ENCODE data around the gene NOL4L. TPM values are rescaled to one million over a fixed set of nuclear protein-coding genes. Genes with fewer than 3 reads are reported as not detected.

NOL4L gene
- total RNA-seq, 1 experiment from 2014 or later = 31.7 TPM

DNA sequence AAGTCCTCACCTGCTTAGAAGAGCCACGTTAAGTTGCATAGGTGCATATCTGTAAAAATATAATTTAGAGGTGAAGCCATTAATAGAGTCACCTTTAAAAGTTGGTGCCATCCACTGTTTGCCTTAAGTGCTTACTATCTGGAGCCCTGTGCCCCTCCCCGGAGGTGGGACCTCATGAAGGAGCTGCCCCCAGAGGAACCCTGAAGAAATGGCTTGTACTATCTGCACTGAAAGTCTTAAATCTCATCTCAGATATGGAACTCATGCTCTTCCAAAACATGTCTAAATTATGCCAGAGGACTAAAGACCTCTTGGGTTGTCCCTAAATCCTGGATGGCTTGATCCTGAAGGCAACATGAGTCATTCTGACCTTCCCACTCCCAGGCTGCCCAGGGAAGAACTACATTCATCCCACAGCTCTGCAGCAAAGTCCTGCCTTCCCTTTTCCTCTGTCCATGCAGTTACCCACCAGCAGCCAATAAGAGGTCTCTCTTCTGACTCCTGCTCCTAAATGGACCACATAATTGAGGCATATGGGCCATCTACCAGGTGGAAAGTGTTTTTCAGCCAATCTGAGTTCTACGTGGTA lies 141.7 kb downstream of the NOL4L start:
- Histone ChIP-seq H3K27ac (ENCODE audit: insufficient read length, low read depth, low read length) (no peak overlapping the region), H3K4ac (ENCODE audit: low read depth, low read length) (no peak overlapping the region), H4K20me1 (ENCODE audit: control insufficient read depth, insufficient read depth, insufficient read length) (no peaks in the 10 kb centered on the region), H2BK12ac (ENCODE audit: insufficient read length, low read depth, low read length) (no peak overlapping the region), H2BK15ac (ENCODE audit: low read depth, low read length) (no peak overlapping the region), H2AFZ (ENCODE audit: low read length) (no peak overlapping the region), H4K5ac (ENCODE audit: insufficient read length, low read depth, low read length) (no peak overlapping the region), H2BK120ac (ENCODE audit: low read depth, low read length, poor library complexity, severe bottlenecking) (no peak overlapping the region), H3K23ac (ENCODE audit: insufficient read length, low read depth, low read length) (no peak overlapping the region), H3K18ac (ENCODE audit: insufficient read length, low read depth, low read length) (no peak overlapping the region), H3K56ac (ENCODE audit: insufficient read length, low read depth, low read length) (no peak overlapping the region), H2AK5ac (ENCODE audit: insufficient read length, low read length) (no peak overlapping the region), H3K27me3 (ENCODE audit: insufficient read depth, low read length) (no peaks in the 10 kb centered on the region), H3K14ac (ENCODE audit: insufficient read depth, low read length) (no peak overlapping the region), H4K91ac (ENCODE audit: insufficient read length, low read depth, low read length) (no peak overlapping the region), H2BK20ac (ENCODE audit: low read depth, low read length, poor library complexity, severe bottlenecking) (no peak overlapping the region), H3K4me2 (ENCODE audit: insufficient read depth, insufficient read length, low read length) (no peak overlapping the region), H3K79me1 (ENCODE audit: insufficient read depth, low read depth, low read length, poor library complexity, severe bottlenecking) (no peaks in the 10 kb centered on the region), H3K79me2 (ENCODE audit: insufficient read depth, low read length) (no peaks in the 10 kb centered on the region), H3K23me2 (ENCODE audit: insufficient read length, low read depth, low read length, poor library complexity, severe bottlenecking) (no peaks in the 10 kb centered on the region), H3K4me1 (ENCODE audit: insufficient read depth, low read length) (no peaks in the 10 kb centered on the region), H3K9me3 (ENCODE audit: control insufficient read depth, low read depth, low read length) (no peaks in the 10 kb centered on the region), H3K9ac (ENCODE audit: extremely low read depth, insufficient read length, low read length) (no peak overlapping the region), H4K8ac (replicated peaks; ENCODE audit: insufficient read length, low read depth, low read length) (no peak overlapping the region), H3T11ph (ENCODE audit: low read length) (no peak overlapping the region), H2BK5ac (ENCODE audit: insufficient read length, low read length) (no peak overlapping the region)
- 100% methylated on average over 1 of the region's 3 CpGs for WGBS (ENCODE audit: extremely low coverage, insufficient read length, low lambda C conversion rate)
- Mint-ChIP-seq H3K27ac (peak overlapping the region in 1 of 3 experiments; percentile 32; a peak in 2 of 7 replicates), H3K27me3 (ENCODE audit: low read depth) (no peaks in the 10 kb centered on the region), H3K4me1 (peaks cover 26 to 30% of the 10 kb centered on the region in 2 experiments), H3K9me3 (no peaks in the 10 kb centered on the region), H3K36me3 (ENCODE audit: insufficient read depth in 1 of 3, low read depth in 3 of 3) (peaks cover 10 to 31% (median 22%) of the 10 kb centered on the region in 3 experiments; a peak in 5 of 7 replicates), H3K4me3 (no peak overlapping the region)
- DNase-seq = no peak
- TF ChIP-seq, protein P1, sequence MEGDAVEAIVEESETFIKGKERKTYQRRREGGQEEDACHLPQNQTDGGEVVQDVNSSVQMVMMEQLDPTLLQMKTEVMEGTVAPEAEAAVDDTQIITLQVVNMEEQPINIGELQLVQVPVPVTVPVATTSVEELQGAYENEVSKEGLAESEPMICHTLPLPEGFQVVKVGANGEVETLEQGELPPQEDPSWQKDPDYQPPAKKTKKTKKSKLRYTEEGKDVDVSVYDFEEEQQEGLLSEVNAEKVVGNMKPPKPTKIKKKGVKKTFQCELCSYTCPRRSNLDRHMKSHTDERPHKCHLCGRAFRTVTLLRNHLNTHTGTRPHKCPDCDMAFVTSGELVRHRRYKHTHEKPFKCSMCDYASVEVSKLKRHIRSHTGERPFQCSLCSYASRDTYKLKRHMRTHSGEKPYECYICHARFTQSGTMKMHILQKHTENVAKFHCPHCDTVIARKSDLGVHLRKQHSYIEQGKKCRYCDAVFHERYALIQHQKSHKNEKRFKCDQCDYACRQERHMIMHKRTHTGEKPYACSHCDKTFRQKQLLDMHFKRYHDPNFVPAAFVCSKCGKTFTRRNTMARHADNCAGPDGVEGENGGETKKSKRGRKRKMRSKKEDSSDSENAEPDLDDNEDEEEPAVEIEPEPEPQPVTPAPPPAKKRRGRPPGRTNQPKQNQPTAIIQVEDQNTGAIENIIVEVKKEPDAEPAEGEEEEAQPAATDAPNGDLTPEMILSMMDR (conservative IDR thresholded peaks at IDR 0.05) = no peak; the same call in 2 of the 3 replicates
